ENCODE measurements around the gene KLRC2.
"Not testable (repeated sequence)": the region's sequence is repeated elsewhere in the genome, so short reads cannot be mapped to it uniquely, and the experiment has no call there.

The KLRC2 gene

DNA sequence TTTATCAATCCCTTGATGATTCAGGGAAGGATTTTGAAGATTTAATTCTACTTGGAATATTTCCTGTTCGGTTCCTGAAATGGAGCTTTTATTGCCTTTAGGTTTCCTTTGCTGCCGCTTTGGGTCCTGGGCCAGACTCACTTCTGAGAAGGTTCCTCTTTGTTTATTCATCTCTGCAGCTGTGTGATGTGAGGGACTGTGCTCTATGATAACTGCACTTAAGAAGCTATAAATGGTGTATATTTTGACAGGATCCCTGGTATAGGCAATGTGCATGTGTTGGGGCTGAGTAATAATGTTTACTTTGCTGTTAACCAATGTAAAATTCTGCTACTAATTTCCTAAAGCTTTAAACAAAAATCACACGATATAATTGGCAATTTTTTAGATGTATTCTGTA lies at the start of gene KLRC2:
TSS of gene KLRC2 (minus strand) at position 195 of the 400 bp plus-strand sequence. CDS start at position 171, 24 bp downstream.
- DNase-seq (peak in 1 of 2 donors; percentile 19), ATAC-seq (peak; percentile 92)
- H3K4me1 Mint-ChIP-seq, H3K27me3 Mint-ChIP-seq, H3K27ac Mint-ChIP-seq, H3K9me3 Mint-ChIP-seq: not testable (repeated sequence)
- H3K4me3 Mint-ChIP-seq: peak within 1 kb of the TSS in 1 of 2 donors; percentile 69

DNA sequence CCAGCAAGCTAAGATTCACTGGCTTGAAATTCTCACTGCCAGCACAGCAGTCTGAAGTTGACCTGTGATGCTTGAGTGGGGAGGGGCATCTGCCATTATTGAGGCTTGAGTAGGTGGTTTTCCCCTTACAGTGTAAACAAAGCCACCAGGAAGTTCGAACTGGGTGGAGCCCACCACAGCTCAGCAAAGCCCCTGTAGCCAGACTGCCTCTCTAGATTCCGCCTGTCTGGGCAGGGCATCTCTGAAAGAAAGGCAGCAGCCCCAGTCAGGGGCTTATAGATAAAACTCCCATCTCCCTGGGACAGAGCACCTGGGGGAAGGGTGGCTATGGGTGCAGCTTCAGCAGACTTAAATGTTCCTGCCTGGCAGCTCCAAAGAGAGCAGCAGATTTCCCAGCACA lies 46.1 kb upstream of the KLRC2 start:
- H3K27ac Mint-ChIP-seq, ATAC-seq, DNase-seq, H3K27me3 Mint-ChIP-seq: not testable (repeated sequence)
- H3K4me3 Mint-ChIP-seq: peak overlapping the region in 1 of 2 donors; percentile 45
- peaks cover 18% of the 10 kb centered on the region for H3K4me1 Mint-ChIP-seq
- peaks cover 34 to 40% of the 10 kb centered on the region in 2 donors for H3K9me3 Mint-ChIP-seq

DNA sequence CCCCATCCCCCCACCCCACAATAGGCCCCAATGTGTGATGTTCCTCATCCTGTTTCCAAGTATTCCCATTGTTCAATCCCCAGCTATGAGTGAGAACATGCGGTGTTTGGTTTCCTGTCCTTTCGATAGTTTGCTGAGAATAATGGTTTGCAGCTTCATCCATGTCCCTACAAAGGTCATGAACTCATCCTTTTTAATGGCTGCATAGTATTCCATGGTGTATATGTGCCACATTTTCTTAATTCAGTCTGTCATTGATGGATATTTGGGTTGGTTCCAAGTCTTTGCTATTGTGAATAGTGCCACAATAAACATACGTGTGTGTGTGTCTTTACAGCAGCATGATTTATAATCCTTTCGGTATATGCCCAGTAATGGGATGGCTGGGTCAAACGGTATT lies 37.0 kb upstream of the KLRC2 start:
- H3K9me3 Mint-ChIP-seq: peaks cover 41 to 51% of the 10 kb centered on the region in 2 donors
- H3K4me1 Mint-ChIP-seq: peaks cover 13% of the 10 kb centered on the region
- not testable (repeated sequence) for DNase-seq, H3K27me3 Mint-ChIP-seq, H3K4me3 Mint-ChIP-seq, H3K27ac Mint-ChIP-seq, ATAC-seq

DNA sequence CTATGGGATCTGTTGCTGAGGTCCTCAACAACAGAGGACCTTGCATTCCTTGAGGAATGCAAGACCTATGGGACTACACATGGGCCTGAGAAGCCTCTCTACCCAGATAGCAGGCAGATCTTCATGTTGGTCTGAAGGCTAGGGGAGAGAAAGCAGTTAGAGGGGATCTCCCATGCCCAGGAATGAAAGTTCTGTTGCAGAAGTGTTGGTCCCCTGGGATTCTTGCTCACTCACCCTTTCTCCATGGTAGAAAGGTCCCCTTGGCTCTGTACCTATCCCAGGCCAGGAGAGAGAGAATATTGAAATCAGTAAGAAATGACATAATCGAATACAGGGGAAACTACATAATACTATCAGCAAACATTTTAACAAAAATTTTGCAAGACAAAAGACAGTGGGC lies 33.9 kb upstream of the KLRC2 start:
- no peak overlapping the region for H3K4me3 Mint-ChIP-seq
- peaks cover 19% of the 10 kb centered on the region for H3K4me1 Mint-ChIP-seq
- H3K27ac Mint-ChIP-seq: no peak overlapping the region
- DNase-seq (no peak), ATAC-seq (no peak)
- peaks cover 40 to 52% of the 10 kb centered on the region in 2 donors for H3K9me3 Mint-ChIP-seq
- no peaks in the 10 kb centered on the region for H3K27me3 Mint-ChIP-seq

DNA sequence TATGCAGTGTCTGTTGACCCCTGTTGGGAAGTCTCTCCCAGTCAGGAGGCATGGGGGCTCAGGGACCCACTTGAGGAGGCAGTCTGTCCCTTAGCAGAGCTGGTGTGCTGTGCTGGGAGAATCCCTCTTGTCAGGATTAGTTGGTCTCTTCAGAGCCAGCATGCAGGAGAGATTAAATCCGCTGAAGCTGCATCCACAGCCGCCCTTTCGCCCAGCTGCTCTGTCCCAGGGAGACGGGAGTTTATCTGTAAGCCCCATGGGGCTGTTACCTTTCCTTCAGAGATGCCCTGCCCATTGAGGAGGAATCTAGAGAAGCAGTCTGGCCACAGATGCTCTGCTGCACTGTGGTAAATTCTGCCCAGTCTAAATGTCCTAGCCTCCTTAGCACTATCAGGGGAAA lies 30.5 kb upstream of the KLRC2 start:
- H3K27me3 Mint-ChIP-seq: no peaks in the 10 kb centered on the region
- peaks cover 19% of the 10 kb centered on the region for H3K4me1 Mint-ChIP-seq

DNA sequence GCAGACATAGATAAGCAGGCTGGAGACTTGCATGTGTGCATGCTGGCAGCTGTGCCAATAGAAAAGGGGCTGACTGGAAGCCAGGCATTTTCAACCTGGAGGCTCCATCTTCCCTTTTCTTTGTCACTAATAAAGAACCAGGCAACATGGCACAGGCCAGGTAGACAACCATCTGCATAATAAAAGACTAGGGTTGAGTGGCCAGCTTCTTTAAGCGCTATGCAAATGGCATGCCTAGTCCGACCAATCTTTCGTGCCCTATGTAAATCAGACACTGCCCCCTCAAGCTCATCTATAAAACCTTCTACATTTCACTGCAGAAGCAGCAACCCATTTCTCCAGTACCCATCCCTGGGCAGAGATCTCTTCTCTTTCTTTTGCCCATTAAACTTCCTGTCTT lies 21.9 kb upstream of the KLRC2 start:
- DNase-seq (no peak), ATAC-seq (no peak)
- peaks cover 11% of the 10 kb centered on the region for H3K4me1 Mint-ChIP-seq
- H3K27ac Mint-ChIP-seq: no peak overlapping the region
- H3K9me3 Mint-ChIP-seq: peaks cover 66 to 74% of the 10 kb centered on the region in 2 donors
- H3K27me3 Mint-ChIP-seq: no peaks in the 10 kb centered on the region
- H3K4me3 Mint-ChIP-seq: no peak overlapping the region

More for the DNA sequence above, 30.5 kb upstream of the KLRC2 start:
- Mint-ChIP-seq H3K27ac (no peak overlapping the region), H3K9me3 (peaks cover 54 to 74% of the 10 kb centered on the region in 2 donors), H3K4me3 (no peak overlapping the region)
- DNase-seq (no peak), ATAC-seq (no peak)

DNA sequence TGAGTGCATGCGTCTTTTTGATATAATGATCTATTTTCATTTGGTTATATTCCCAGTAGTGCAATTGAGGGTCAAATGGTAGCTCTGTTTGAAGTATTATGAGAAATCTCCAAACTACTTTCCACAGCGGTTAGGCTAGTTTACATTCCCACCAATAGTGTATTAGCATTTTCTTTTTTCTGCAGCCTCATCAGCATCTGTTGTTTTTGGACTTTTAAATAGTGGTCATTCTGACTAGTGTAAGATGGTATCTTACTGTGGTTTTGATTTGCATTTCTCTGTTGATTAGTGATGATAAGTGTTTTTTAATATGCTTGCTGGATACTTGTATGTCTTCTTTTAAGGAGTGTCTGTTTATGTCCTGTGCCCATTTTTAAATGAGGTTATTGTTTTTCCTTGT lies 21.0 kb upstream of the KLRC2 start:
- DNase-seq (no peak), ATAC-seq (no peak)
- Mint-ChIP-seq H3K4me1 (peaks cover 11% of the 10 kb centered on the region), H3K27ac (no peak overlapping the region), H3K9me3 (peaks cover 57 to 65% of the 10 kb centered on the region in 2 donors), H3K4me3 (no peak overlapping the region), H3K27me3 (no peaks in the 10 kb centered on the region)

DNA sequence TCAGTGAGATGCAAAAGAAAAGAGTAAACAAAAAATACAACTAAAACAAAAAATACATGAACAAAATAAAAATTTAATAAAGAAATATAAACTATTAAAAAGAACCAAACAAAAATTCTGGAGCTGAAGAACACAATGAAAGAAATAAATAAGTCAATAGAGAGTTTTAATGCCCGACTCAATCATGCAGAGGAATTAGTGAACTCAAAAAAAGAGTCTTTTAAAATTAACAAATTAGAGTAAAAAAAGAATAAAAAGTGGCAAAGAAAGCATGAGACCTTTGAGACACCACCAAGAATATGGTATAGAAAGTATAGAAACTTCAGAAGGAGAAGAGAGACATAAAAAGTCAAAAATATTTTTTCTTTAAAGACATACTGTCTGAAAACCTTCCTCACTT lies 20.0 kb upstream of the KLRC2 start:
- ATAC-seq (no peak), DNase-seq (no peak)
- peaks cover 54 to 59% of the 10 kb centered on the region in 2 donors for H3K9me3 Mint-ChIP-seq
- H3K4me3 Mint-ChIP-seq: no peak overlapping the region
- peaks cover 11% of the 10 kb centered on the region for H3K4me1 Mint-ChIP-seq
- no peaks in the 10 kb centered on the region for H3K27me3 Mint-ChIP-seq
- no peak overlapping the region for H3K27ac Mint-ChIP-seq

DNA sequence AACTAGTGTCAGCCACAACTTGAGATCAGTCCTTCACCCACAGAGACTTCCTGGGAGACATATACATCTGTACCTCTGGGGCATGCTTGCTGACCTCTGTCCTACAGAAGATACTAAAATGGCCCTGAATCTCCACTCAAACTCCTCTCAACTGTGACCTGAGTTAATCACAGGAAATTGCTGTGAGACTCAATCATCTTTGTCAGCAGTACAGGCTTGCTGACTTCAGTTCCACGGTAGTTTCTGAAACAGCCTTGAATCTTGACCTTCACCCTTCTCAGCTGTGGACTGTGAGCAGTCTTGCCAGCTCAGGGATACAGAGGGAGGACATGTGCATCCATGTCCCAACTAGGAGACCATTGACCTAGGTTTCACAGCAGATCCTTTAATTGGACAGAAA lies 18.7 kb upstream of the KLRC2 start:
- DNase-seq: no peak
- H3K4me1 Mint-ChIP-seq: peaks cover 11% of the 10 kb centered on the region
- peaks cover 41 to 47% of the 10 kb centered on the region in 2 donors for H3K9me3 Mint-ChIP-seq
- H3K27me3 Mint-ChIP-seq: no peaks in the 10 kb centered on the region
- H3K27ac Mint-ChIP-seq: no peak overlapping the region
- no peak for ATAC-seq
- no peak overlapping the region for H3K4me3 Mint-ChIP-seq

DNA sequence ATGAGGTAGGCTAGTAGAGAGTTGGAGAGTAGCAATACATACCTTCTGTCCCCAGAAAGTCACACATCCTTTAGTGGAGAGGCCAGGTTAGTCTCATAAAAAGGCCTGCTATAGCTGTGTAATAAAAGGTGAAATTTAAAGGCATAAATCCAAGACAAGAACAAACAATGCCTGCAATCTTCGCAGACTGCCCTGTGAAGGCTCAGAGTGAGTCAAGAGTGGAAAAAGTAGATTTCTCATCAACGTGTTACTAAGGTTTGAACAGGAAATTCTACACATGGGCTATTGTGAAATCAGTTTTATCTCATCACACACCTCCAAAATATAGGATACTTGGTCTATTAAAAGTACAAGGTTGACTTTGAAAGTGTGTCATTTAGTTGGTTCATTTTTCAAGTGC lies 17.3 kb upstream of the KLRC2 start, which contains the start of gene KLRC1:
TSS of gene KLRC1 (minus strand) at position 222 of the 400 bp plus-strand sequence. CDS start 2,221 bp downstream, outside the sequence.
- H3K27me3 Mint-ChIP-seq: no peaks in the 10 kb centered on the region
- H3K4me3 Mint-ChIP-seq: peak within 1 kb of the TSS in 1 of 2 donors; percentile 64
- H3K27ac Mint-ChIP-seq: no peak within 1 kb of the TSS
- peaks cover 37 to 40% of the 10 kb centered on the region in 2 donors for H3K9me3 Mint-ChIP-seq
- no peak for DNase-seq
- peak; percentile 86 for ATAC-seq
- H3K4me1 Mint-ChIP-seq: peaks cover 15% of the 10 kb centered on the region

DNA sequence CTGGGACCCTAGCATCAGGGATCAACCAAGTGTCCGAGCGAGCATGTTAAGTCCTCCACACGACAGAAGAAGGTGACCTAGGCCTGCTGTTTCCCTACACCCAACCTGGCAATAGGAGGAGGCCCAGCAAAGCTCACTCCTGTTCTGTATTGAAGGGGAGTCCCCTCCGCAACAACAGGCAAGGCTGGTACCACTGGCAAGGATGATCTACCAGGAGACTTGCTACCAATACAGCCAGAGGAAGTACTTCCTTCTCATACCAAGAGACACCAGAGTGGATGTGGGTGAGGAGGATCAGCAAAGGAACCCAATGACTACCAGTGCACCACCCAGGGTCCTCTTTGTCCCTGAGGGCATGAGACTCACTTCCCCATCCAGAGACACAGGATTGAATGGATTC lies 12.4 kb upstream of the KLRC2 start:
- no peak overlapping the region for H3K27ac Mint-ChIP-seq
- ATAC-seq: peak; percentile 33

DNA sequence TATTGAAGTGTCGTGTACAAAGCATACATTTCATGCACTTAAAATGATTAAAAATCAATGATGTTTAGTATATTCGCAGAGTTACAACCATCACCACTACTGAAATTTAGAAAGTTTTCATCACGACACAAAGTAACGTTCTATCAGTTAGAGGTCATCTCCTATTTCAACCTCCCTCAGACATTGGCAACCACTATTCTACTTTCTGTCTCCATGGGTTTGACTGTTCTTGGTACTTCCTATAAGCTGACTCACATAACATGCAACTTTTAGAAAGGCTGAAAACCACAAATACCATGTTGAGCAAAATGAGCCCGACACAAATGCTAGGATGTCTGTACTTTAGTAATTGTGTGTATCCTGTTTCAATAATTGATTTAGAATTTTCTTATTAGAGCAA lies 10.2 kb upstream of the KLRC2 start:
- DNase-seq, H3K27ac Mint-ChIP-seq, H3K4me3 Mint-ChIP-seq, H3K9me3 Mint-ChIP-seq, H3K27me3 Mint-ChIP-seq: not testable (repeated sequence)
- H3K4me1 Mint-ChIP-seq: peaks cover 16% of the 10 kb centered on the region
- ATAC-seq: peak; percentile 100

More for the DNA sequence above, 12.4 kb upstream of the KLRC2 start:
- Mint-ChIP-seq H3K9me3 (peaks cover 8 to 9% of the 10 kb centered on the region in 2 donors), H3K4me1 (peaks cover 20% of the 10 kb centered on the region), H3K4me3 (no peak overlapping the region), H3K27me3 (no peaks in the 10 kb centered on the region)
- peak in 1 of 2 donors; percentile 19 for DNase-seq

DNA sequence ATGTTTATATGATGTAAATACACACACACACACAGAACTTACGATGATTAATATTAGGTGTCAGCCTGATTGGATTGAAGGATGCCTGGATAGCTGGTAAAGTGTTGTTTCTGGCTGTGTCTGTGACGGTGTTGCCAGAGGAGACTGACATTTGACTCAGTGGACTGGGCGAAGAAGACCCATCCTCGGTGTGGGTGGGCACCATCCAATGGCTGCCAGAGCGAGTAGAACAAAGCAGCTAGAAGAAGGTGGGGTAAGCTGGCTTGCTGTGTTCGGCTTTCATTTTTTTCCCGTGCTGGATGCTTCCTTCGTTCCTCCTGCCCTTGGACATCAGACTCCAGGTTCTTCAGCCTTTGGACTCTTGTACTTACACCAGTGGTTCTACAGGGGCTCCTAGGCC lies 5.3 kb upstream of the KLRC2 start:
- ATAC-seq, H3K27ac Mint-ChIP-seq, DNase-seq, H3K4me3 Mint-ChIP-seq, H3K4me1 Mint-ChIP-seq, H3K9me3 Mint-ChIP-seq, H3K27me3 Mint-ChIP-seq: not testable (repeated sequence)

DNA sequence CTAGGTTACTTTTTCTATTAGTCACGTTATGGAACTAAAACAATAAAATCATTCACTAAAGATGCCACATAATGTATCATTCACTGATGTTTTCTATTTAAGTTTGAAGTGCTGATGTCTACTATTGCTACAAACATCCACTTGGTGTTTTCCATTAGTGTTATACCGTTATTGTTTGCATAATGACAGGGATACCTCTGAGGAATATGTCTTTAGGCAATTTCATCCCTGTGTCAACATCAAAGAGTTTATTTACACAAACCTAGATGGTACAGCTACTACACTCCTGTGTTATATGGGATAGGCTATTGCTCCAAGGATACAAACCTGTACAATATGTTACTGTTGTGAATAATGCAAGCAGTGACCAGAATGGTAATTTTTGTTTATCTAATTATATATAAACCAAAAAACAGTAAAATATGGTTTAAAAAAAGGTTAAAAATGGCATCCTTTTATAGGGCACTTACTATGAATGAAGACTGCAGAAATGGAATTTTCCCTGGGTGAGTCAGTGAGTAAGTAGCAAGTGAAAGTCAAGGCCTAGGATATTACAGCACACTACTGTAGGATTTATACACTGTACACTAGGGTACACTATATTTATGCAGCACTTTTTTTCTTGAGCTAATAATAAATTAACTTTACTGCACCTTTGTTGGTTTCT lies 3.9 kb upstream of the KLRC2 start:
- not testable (repeated sequence) for H3K4me3 Mint-ChIP-seq, H3K27ac Mint-ChIP-seq, ATAC-seq, H3K9me3 Mint-ChIP-seq, DNase-seq, H3K4me1 Mint-ChIP-seq, H3K27me3 Mint-ChIP-seq

DNA sequence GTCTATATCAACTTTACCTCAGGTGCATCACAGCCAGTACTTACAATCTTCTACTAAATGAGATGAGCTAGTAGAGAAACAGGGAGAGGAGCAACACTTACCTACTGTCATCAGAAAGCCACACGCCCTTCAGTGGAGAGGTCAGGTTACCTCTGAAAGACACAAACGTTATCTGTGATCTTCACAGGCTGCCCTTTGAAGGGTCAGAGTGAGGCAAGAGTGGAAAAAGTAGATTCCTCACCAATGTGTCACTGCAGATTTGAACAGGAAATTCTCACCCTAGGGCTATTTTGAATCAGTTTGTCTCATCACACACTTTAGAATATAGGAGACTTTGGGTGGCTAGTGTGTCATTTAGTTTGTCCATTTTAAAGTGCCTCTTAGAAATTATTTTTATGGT lies 1.8 kb upstream of the KLRC2 start:
- not testable (repeated sequence) for H3K9me3 Mint-ChIP-seq, H3K27ac Mint-ChIP-seq, H3K27me3 Mint-ChIP-seq, H3K4me1 Mint-ChIP-seq, DNase-seq, H3K4me3 Mint-ChIP-seq
- peak; percentile 85 for ATAC-seq

DNA sequence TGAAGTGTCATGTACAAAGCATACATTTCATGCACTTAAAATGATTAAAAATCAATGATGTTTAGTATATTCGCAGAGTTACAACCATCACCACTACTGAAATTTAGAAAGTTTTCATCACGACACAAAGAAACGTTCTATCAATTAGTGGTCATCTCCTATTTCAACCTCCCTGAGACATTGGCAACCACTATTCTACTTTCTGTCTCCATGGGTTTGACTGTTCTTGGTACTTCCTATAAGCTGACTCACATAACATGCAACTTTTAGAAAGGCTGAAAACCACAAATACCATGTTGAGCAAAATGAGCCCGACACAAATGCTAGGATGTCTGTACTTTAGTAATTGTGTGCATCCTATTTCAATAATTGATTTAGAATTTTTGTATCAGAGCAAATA lies 5.2 kb downstream of the KLRC2 start:
- H3K27ac Mint-ChIP-seq, H3K27me3 Mint-ChIP-seq, H3K9me3 Mint-ChIP-seq, H3K4me3 Mint-ChIP-seq, H3K4me1 Mint-ChIP-seq, DNase-seq: not testable (repeated sequence)
- ATAC-seq: peak; percentile 95

DNA sequence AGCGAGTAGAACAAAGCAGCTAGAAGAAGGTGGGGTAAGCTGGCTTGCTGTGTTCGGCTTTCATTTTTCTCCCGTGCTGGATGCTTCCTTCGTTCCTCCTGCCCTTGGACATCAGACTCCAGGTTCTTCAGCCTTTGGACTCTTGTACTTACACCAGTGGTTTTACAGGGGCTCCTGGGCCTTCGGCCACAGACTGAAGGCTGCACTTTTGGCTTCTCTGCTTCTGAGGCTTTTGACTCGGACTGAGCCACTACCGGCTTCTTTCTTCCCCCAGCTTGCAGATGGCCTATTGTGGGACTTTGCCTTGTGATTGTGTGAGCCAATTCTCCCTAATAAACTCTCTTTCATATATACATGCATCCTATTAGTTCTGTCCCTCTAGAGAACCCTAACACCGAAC lies 9.9 kb downstream of the KLRC2 start:
- H3K4me1 Mint-ChIP-seq, H3K27me3 Mint-ChIP-seq, H3K4me3 Mint-ChIP-seq, ATAC-seq, DNase-seq, H3K9me3 Mint-ChIP-seq, H3K27ac Mint-ChIP-seq: not testable (repeated sequence)
